Tibial nerve (tissue), 4 donors: ENCODE data around the gene CDYL.

Experiments
- CTCF ChIP-seq, 5 experiments: fragments of 200-600 bp in 3 of 5; fragments of 450-650 bp in 2 of 5; sonication (generic) in 3 of 5; IDR thresholded peaks; one replicate each; pipeline ENCODE4 v1.5.1; 2016 to 2019; ENCODE audit warnings: antibody characterized with exemption in 5 of 5, mild to moderate bottlenecking in 3 of 5, moderate library complexity in 2 of 5
- EP300 ChIP-seq, 2 donors: sonication (generic); formaldehyde crosslinking; IDR thresholded peaks; one replicate each; pipeline ENCODE4 v1.6.1; 2017; ENCODE audit warnings: antibody characterized with exemption in 2 of 2, mild to moderate bottlenecking in 1 of 2
- POLR2A ChIP-seq, 2 donors: fragments of 450-650 bp; IDR thresholded peaks; one replicate each; pipeline ENCODE4 v1.6.1; 2017; ENCODE audit warnings: antibody characterized with exemption in 2 of 2, mild to moderate bottlenecking in 2 of 2, moderate library complexity in 2 of 2

GRCh38 chr6:4950836-4951533, 174.8 kb downstream of the CDYL start:
- no peak for TF ChIP-seq CTCF (IDR thresholded peaks at IDR 0.05)
- no peak for TF ChIP-seq POLR2A (IDR thresholded peaks at IDR 0.05)
- TF ChIP-seq EP300 (IDR thresholded peaks at IDR 0.05) = no peak
